Neural cell (in vitro differentiated cells): Measurements from ENCODE around the gene DNAH8. TPM values are rescaled to one million over a fixed set of nuclear protein-coding genes. Genes with fewer than 3 reads are reported as not detected.

Experiments
- H2AFZ ChIP-seq: fragments of 200-600, 300-800 bp; sonication (generic), shearing (Covaris generic); 2 replicates; pipeline ENCODE4 v1.6.0; 2014; ENCODE audit warnings: low read depth, mild to moderate bottlenecking, antibody characterized with exemption, low read length, moderate library complexity
- H3F3A ChIP-seq: fragments of 200-600 bp; shearing (Covaris generic); 2 replicates; pipeline ENCODE4 v1.6.1; 2016; ENCODE audit warnings: mild to moderate bottlenecking, moderate library complexity, mixed read lengths, antibody characterized with exemption, low read length; ENCODE audit not compliant: insufficient read depth, poor library complexity, severe bottlenecking
- H3K27ac ChIP-seq: fragments of 200-600, 300-800 bp; sonication (generic), shearing (Covaris generic); 2 replicates; pipeline ENCODE4 v1.5.1; 2014; ENCODE audit warnings: mild to moderate bottlenecking, low read length, moderate library complexity
- H3K27me3 ChIP-seq: fragments of 300-800, 200-600 bp; sonication (generic), shearing (Covaris generic); 2 replicates; pipeline ENCODE4 v1.6.0; 2014; ENCODE audit warnings: mild to moderate bottlenecking, low read depth, low read length, moderate library complexity; ENCODE audit not compliant: insufficient read depth
- H3K36me3 ChIP-seq: fragments of 300-800, 200-600 bp; sonication (generic), shearing (Covaris generic); 2 replicates; pipeline ENCODE4 v1.5.1; 2014; ENCODE audit warnings: mild to moderate bottlenecking, antibody characterized with exemption, low read length, moderate library complexity; ENCODE audit not compliant: insufficient read depth
- H3K4me2 ChIP-seq: fragments of 300-800, 200-600 bp; sonication (generic), shearing (Covaris generic); 2 replicates; pipeline ENCODE4 v1.6.0; 2014; ENCODE audit warnings: mild to moderate bottlenecking, low read length
- H3K4me3 ChIP-seq: fragments of 300-800, 200-600 bp; sonication (generic), shearing (Covaris generic); 2 replicates; pipeline ENCODE4 v1.5.1; 2014; ENCODE audit warnings: mild to moderate bottlenecking, low read length, moderate library complexity
- H3K79me2 ChIP-seq: fragments of 200-600 bp; shearing (Covaris generic); replicated peaks from 2 replicates; pipeline ENCODE4 v1.6.0; 2014; ENCODE audit warnings: mild to moderate bottlenecking, low read length, moderate library complexity; ENCODE audit not compliant: insufficient read depth
- H3K9ac ChIP-seq: fragments of 300-800, 200-600 bp; sonication (generic), shearing (Covaris generic); 2 replicates; pipeline ENCODE4 v1.6.1; 2016; ENCODE audit warnings: mild to moderate bottlenecking, low read length, mixed read lengths
- H3K9me2 ChIP-seq: fragments of 200-600 bp; shearing (Covaris generic); 2 replicates; pipeline ENCODE4 v1.6.1; 2016; ENCODE audit warnings: mild to moderate bottlenecking, low read length, mixed read lengths; ENCODE audit not compliant: insufficient read depth
- H3K9me3 ChIP-seq: fragments of 200-600, 300-800 bp; sonication (generic), shearing (Covaris generic); 2 replicates; pipeline ENCODE4 v1.6.1; 2016; ENCODE audit warnings: mild to moderate bottlenecking, mixed run types, low read length, moderate library complexity, mixed read lengths
- H4K20me1 ChIP-seq: fragments of 200-600 bp; shearing (Covaris generic); 2 replicates; pipeline ENCODE4 v1.6.1; 2016; ENCODE audit warnings: mild to moderate bottlenecking, mixed run types; ENCODE audit not compliant: insufficient read depth
- EP300 ChIP-seq: fragments of 450-650 bp; conservative IDR thresholded peaks from 2 replicates; pipeline ENCODE4 v1.6.1; 2014; ENCODE audit warnings: antibody characterized with exemption, mild to moderate bottlenecking, moderate library complexity; ENCODE audit not compliant: poor library complexity, severe bottlenecking
- EZH2 ChIP-seq: fragments of 200-600, 300-800 bp; shearing (Covaris generic), sonication (generic); IDR thresholded peaks from 2 replicates; pipeline ENCODE4 v1.6.1; 2014; ENCODE audit warnings: antibody characterized with exemption, low read length, borderline replicate concordance, mild to moderate bottlenecking; ENCODE audit not compliant: insufficient read depth, poor library complexity, severe bottlenecking
- MXI1 ChIP-seq: fragments of 450-650 bp; conservative IDR thresholded peaks from 2 replicates; pipeline ENCODE4 v1.6.1; 2014; ENCODE audit warnings: antibody characterized with exemption, mild to moderate bottlenecking; ENCODE audit not compliant: poor library complexity, severe bottlenecking
- POLR2AphosphoS5 ChIP-seq: IDR thresholded peaks from 2 replicates; pipeline ENCODE4 v1.6.1; 2012
- RAD21 ChIP-seq: fragments of 450-650 bp; conservative IDR thresholded peaks from 2 replicates; pipeline ENCODE4 v1.6.1; 2014; ENCODE audit warnings: antibody characterized with exemption, mild to moderate bottlenecking, moderate library complexity
- SMC3 ChIP-seq: fragments of 450-650 bp; conservative IDR thresholded peaks from 2 replicates; pipeline ENCODE4 v1.6.1; 2014; ENCODE audit warnings: antibody characterized with exemption, mild to moderate bottlenecking, moderate library complexity; ENCODE audit not compliant: poor library complexity
- TAF1 ChIP-seq: IDR thresholded peaks from 2 replicates; pipeline ENCODE4 v1.6.1; 2012; ENCODE audit warnings: low read depth
- polyA plus RNA-seq: library from polyadenylated mRNA; depleted of rRNA; stranded (reverse); fragments of >200 nt; gene quantifications from 2 replicates; pipeline ENCODE4 v1.2.3, GENCODE V29; 2014
- TF ChIP-seq, protein P1 (sequence below): IDR thresholded peaks from 2 replicates; pipeline ENCODE4 v1.6.1; 2012; ENCODE audit warnings: borderline replicate concordance
- TF ChIP-seq, protein P2 (sequence below): fragments of 450-650 bp; IDR thresholded peaks from 2 replicates; pipeline ENCODE4 v1.5.1; 2014; ENCODE audit warnings: antibody characterized with exemption, mild to moderate bottlenecking, moderate library complexity; ENCODE audit not compliant: poor library complexity, severe bottlenecking

Gene DNAH8
- polyA plus RNA-seq, 1 donor from 2014 or later: 0.07 TPM

DNA sequence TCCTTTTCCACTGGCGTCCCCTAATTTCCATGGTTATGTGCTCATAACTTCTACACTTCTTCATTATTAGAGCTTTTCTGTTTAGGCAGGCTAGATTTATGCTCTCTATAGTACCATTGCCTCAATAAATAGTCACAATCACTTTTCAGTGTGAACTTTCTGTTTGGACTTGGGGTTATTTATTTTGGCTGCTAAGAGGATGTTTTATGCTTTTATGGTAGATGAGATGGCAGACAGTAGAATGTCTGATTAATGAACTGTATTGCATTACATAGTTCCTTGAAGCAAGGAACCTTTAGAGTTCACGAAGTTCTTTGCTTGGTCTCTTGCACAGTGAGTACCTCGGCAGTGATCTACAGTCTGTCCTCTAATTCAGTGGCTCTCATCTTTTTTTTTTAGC is 6.9 kb downstream of the DNAH8 start:
- no peak overlapping the region for H3K4me2 ChIP-seq
- no peaks in the 10 kb centered on the region for H3K27me3 ChIP-seq
- no peak overlapping the region for H3K27ac ChIP-seq
- no peak overlapping the region for H2AFZ ChIP-seq
- no peaks in the 10 kb centered on the region for H3K9me3 ChIP-seq
- H3K36me3 ChIP-seq: no peaks in the 10 kb centered on the region
- no peak overlapping the region for H3K4me3 ChIP-seq
- H3K9ac ChIP-seq: no peak overlapping the region
- H3K79me2 ChIP-seq: no peaks in the 10 kb centered on the region
- H4K20me1 ChIP-seq: no peaks in the 10 kb centered on the region
- TF ChIP-seq, protein P1, sequence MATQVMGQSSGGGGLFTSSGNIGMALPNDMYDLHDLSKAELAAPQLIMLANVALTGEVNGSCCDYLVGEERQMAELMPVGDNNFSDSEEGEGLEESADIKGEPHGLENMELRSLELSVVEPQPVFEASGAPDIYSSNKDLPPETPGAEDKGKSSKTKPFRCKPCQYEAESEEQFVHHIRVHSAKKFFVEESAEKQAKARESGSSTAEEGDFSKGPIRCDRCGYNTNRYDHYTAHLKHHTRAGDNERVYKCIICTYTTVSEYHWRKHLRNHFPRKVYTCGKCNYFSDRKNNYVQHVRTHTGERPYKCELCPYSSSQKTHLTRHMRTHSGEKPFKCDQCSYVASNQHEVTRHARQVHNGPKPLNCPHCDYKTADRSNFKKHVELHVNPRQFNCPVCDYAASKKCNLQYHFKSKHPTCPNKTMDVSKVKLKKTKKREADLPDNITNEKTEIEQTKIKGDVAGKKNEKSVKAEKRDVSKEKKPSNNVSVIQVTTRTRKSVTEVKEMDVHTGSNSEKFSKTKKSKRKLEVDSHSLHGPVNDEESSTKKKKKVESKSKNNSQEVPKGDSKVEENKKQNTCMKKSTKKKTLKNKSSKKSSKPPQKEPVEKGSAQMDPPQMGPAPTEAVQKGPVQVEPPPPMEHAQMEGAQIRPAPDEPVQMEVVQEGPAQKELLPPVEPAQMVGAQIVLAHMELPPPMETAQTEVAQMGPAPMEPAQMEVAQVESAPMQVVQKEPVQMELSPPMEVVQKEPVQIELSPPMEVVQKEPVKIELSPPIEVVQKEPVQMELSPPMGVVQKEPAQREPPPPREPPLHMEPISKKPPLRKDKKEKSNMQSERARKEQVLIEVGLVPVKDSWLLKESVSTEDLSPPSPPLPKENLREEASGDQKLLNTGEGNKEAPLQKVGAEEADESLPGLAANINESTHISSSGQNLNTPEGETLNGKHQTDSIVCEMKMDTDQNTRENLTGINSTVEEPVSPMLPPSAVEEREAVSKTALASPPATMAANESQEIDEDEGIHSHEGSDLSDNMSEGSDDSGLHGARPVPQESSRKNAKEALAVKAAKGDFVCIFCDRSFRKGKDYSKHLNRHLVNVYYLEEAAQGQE: no peak
- no peak for TF ChIP-seq EZH2
- no peaks in the 10 kb centered on the region for H3F3A ChIP-seq
- H3K9me2 ChIP-seq: no peaks in the 10 kb centered on the region

DNA sequence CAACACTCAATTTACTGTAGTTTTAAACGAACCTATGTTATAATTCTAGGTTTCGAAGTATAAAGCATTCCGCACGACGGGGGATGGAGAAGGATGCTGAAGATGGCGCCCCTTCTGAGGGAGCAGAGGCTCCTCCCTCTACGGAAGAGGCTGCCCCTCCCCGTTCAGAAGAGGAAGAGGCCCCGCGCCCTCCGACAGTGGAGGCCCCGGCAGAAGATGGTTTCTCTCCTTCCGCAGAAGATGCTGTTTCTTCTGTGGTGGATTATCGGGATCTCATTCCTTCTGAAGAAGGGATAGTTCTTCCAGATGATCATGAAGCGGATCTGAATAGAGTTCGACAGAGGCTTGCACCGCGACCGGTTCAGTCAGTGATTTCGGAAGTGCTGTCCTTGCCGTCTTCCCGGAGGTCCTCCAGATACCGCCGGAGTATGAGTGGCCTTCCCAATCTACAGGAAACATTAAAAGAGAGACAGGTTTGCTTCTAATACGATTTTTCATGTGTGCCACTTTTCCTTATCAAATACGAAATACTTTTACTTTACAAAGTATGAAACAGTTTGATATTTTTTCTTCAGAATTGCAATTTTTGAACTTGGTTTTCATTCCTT is 7.7 kb downstream of the DNAH8 start:
- Histone ChIP-seq H3K9ac (no peak overlapping the region), H3K79me2 (no peaks in the 10 kb centered on the region), H4K20me1 (no peaks in the 10 kb centered on the region), H3F3A (no peaks in the 10 kb centered on the region), H3K4me2 (no peak overlapping the region), H3K36me3 (no peaks in the 10 kb centered on the region), H3K27ac (no peak overlapping the region), H3K27me3 (no peaks in the 10 kb centered on the region), H2AFZ (no peak overlapping the region), H3K9me2 (no peaks in the 10 kb centered on the region), H3K9me3 (no peaks in the 10 kb centered on the region), H3K4me3 (no peak overlapping the region)
- TF ChIP-seq EP300: no peak
- TF ChIP-seq, protein P1: no peak
- no peak for TF ChIP-seq EZH2
- TF ChIP-seq, protein P2, sequence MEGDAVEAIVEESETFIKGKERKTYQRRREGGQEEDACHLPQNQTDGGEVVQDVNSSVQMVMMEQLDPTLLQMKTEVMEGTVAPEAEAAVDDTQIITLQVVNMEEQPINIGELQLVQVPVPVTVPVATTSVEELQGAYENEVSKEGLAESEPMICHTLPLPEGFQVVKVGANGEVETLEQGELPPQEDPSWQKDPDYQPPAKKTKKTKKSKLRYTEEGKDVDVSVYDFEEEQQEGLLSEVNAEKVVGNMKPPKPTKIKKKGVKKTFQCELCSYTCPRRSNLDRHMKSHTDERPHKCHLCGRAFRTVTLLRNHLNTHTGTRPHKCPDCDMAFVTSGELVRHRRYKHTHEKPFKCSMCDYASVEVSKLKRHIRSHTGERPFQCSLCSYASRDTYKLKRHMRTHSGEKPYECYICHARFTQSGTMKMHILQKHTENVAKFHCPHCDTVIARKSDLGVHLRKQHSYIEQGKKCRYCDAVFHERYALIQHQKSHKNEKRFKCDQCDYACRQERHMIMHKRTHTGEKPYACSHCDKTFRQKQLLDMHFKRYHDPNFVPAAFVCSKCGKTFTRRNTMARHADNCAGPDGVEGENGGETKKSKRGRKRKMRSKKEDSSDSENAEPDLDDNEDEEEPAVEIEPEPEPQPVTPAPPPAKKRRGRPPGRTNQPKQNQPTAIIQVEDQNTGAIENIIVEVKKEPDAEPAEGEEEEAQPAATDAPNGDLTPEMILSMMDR: no peak
- TF ChIP-seq MXI1: no peak
- TF ChIP-seq TAF1: no peak
- no peak for TF ChIP-seq SMC3
- no peak for TF ChIP-seq RAD21
- TF ChIP-seq POLR2AphosphoS5: no peak
